ENCODE data around the gene TMEM134.

TMEM134 gene

GRCh38 chr11:67500831-67501715 lies 32.0 kb upstream of the TMEM134 start:
- no peak for DNase-seq (ENCODE audit: low spot score)

DNA sequence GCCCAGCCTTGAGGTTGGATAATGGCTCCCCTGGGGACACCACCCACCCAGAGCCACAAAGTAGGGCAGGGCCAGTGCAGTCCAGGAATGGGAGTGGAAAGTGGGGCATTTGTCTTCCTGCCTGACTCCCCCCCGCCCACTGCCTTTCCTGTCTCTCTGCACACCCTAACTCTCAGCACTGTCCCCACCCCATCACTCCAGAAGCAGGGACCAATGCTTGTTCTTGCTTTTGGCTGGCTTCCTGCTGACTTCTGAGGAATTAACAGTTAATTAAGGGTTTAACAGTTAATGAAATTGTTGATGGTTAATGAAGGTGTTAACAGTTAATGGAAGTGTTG lies 31.4 kb upstream of the TMEM134 start:
- no peak for DNase-seq (ENCODE audit: low spot score)

DNA sequence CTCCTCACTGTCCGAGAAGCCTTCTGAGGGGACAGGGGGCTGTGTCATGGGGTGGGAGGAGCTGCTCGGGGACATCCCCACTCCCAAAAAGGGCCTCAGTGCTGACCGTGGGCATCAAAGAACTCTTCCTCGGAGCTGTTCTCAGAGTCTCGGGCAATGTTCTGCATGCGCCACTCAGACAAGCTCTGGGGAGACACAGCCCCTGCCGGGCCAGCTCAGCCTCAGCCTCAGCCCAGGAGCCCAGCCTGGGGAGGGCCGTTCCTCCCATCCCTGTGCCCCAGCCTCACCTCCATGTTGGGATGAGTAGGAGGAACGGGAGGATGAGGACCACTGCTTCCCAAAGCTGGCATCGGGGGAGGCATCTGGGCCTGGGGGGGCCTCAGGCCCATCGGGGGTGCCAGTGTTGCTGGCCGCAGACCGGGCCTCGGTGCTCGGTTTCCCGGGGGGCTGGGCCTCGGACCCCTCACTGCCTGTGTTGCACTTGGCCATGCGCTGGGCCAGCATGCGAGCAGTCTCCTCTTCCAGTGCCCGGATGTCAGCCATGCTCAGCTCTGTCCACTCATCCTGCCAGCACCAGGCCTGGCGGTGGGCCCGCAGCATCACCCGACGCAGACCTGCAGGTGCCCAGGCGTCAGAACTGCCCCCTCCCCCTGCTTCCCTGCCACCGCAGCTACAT lies 30.9 kb upstream of the TMEM134 start:
- DNase-seq (ENCODE audit: low spot score), result no peak

GRCh38 chr11:67498544-67498972 lies 29.5 kb upstream of the TMEM134 start:
- no peak for DNase-seq (ENCODE audit: low spot score)

DNA sequence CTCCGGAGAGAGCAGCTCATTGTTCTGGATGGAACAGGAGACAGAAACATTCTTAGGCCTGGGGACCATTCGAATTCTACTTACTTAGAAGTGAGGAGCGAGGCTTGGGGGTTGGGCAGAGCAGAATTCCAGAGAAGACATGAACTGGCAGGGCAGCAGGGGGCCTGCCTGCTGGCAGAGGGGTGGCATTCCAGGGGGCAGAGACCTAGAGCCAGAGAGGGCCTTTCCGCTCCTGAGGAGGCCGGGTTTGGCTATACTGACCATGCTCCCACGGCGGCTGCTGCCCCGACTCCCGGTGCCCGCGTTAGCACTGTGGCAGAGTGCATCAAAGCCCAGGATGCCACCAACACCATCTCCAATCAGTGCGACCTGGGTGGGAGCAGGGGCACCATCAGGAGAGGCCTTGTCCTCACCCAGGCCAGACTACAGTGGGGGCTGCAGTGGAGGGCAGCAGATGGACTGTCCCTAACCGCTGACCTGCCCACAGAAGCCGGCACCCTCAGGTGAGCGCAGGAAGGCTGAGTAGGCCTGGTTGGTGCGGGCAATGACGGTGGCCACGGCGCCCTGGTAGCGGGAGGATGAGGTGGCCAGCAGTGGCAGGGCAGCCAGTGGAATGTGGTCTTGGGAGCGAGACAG lies 28.7 kb upstream of the TMEM134 start:
- DNase-seq (ENCODE audit: low spot score), result no peak

- no peak for DNase-seq (ENCODE audit: low spot score)
Observed at GRCh38 chr11:67496113-67496512, 27.1 kb upstream of the TMEM134 start.

DNA sequence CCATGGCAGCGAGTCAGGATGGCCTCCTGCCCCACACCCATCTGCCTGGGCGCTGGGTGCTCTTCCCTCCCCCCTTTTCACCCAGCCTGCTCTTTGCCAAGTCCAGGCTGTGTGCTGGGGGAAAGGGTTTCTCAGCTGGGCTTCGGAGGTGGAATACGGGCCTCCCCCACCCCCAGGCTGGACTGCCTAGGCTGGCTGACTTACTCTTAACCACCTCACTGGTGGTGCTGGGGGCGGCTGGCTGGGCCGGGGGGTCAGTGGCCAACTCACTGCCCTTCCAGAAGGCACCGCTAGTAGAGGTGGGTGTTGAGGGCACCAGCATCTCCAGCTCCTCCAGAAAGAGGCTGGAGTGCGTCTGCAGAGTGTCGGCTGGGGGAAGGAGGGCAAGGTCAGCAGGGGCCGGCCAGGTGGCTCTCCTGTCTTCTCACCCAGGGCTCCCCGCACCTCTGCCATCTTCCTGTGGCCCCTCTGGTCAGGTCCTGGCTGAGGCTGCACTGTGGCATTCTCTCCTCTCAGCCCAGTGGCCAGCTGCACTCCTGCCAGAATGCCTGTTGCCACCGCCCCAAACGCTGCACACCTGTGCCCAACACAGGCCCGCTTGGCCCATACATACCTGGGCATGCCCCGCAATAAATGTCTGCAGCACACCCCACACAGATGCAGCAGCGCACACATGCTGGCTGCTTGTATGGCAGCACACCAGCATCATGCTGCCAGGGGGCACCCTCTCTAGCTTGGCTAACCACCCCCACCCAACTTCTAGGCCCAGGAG lies 26.4 kb upstream of the TMEM134 start:
- DNase-seq (ENCODE audit: low spot score), result no peak

- DNase-seq (ENCODE audit: low spot score), result no peak
Observed at GRCh38 chr11:67494371-67495233, 25.6 kb upstream of the TMEM134 start.

DNA sequence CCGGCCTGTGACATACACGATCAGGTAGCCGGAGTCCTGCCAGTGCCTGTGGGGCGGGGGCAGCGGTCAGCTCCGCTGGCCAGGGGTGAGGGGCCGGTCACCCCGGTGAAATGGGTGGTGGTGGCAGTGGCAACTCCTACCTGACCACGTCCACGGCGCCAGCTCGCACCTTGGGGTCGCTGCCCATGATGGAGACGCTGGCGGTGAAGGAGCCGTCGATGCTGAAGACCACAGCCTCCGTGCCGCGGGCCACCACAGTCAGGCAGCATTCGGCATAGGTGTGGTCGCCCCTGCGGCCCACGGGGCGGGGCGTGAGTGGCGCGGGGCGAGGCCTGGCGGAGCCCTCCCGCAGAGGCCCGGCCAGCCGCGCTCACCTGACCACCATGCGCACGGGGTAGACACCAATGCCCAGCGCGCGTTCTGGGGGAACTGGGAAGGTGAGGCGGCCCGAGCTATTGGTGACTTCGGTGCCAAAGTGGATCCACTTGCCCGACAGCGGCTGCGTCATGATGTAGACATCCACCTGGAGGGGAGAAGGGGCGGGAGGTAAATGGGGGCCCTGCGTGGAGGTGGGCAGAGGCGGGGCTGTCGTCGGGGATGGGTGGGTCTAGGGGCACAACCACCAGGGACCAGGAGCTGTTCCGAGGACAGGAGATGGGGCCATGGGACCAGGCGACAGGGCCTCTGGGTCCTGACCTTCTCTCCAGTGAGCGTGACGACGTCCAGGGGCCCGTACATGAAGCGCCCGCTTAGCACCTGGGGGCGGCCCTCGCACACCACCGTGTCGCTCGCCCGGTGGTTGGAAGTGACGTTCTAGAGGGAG lies 24.7 kb upstream of the TMEM134 start:
- DNase-seq (ENCODE audit: low spot score), result no peak

DNA sequence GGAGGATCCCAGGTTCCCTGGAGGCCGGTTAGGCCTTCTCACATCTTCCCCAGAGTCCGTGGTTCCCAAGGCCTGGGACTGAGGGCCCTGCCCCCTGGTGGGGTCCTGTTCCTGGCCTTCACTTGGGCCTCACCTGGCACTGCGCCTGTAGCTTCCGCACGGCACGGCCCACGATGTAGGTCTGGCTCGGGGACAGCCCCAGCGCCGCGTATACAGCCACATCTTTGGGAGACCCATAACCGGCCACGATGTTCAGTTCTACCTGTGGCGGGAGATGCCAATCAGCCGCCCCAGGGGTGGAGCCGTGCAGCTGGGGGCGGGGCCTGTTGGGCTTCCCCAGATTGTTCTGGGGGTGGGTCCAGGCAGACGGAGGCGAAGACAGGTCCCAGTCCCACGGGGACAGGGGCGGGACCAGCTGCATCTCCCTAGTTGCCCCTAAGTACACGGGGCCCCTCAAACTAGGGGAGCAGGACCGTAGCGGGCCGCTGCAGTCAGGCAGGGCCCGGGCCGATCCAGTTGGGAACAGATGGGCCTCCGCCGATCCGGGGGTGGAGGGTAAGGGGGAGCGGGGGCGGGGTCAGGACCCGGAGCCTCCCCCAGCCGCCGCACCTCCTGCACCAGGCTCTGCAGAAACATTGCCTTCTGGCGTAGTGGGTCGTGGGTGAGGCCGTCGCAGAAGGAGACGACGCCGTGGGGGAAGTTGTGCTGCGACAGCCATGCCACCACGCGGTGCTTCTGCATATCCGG lies 23.9 kb upstream of the TMEM134 start:
- DNase-seq (ENCODE audit: low spot score), result peak; percentile 35

GRCh38 chr11:67492069-67492727 lies 23.1 kb upstream of the TMEM134 start:
- no peak for DNase-seq (ENCODE audit: low spot score)

GRCh38 chr11:67491276-67492068 lies 22.4 kb upstream of the TMEM134 start:
- no peak for DNase-seq (ENCODE audit: low spot score)

DNA sequence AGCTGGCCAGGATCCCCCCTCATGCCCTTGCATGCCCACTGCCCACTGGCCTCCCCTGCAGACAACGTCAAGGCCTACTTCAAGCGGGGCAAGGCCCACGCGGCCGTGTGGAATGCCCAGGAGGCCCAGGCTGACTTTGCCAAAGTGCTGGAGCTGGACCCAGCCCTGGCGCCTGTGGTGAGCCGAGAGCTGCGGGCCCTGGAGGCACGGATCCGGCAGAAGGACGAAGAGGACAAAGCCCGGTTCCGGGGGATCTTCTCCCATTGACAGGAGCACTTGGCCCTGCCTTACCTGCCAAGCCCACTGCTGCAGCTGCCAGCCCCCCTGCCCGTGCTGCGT lies 21.6 kb upstream of the TMEM134 start:
- no peak for DNase-seq (ENCODE audit: low spot score)

- DNase-seq (ENCODE audit: low spot score), result no peak
Observed at GRCh38 chr11:67489885-67490726, 21.1 kb upstream of the TMEM134 start.

GRCh38 chr11:67489203-67489884 lies 20.3 kb upstream of the TMEM134 start:
- DNase-seq (ENCODE audit: low spot score), result no peak

GRCh38 chr11:67486481-67487195 lies 17.6 kb upstream of the TMEM134 start:
- DNase-seq (ENCODE audit: low spot score), result no peak

Data from NAMALWA (cell line).